ENCODE measurements around the gene FOXR2.

Gene FOXR2

GRCh38 chrX:55648434-55648833 lies 25.2 kb downstream of the FOXR2 start:
- Histone ChIP-seq H3K27me3 (replicated peaks; ENCODE audit: control insufficient read depth, insufficient read depth, low read length, poor library complexity, severe bottlenecking) (no peaks in the 10 kb centered on the region), H3K4me3 (ENCODE audit: insufficient read depth, low read depth, low read length, poor library complexity, severe bottlenecking) (no peak overlapping the region), H3K36me3 (ENCODE audit: control insufficient read depth, insufficient read depth, low read length) (no peaks in the 10 kb centered on the region), H3K4me1 (ENCODE audit: control insufficient read depth, insufficient read depth, low read length, poor library complexity, severe bottlenecking) (no peaks in the 10 kb centered on the region), H3K9me3 (ENCODE audit: control insufficient read depth, low read length) (no peaks in the 10 kb centered on the region), H3K27ac (ENCODE audit: insufficient read depth, low read length, poor library complexity, severe bottlenecking) (no peak overlapping the region)
- no peak for DNase-seq

- H3K4me1 ChIP-seq (ENCODE audit: control insufficient read depth, insufficient read depth, low read length, poor library complexity, severe bottlenecking): no peaks in the 10 kb centered on the region
- no peaks in the 10 kb centered on the region for H3K36me3 ChIP-seq (ENCODE audit: control insufficient read depth, insufficient read depth, low read length)
- no peaks in the 10 kb centered on the region for H3K9me3 ChIP-seq (ENCODE audit: control insufficient read depth, low read length)
- H3K27ac ChIP-seq (ENCODE audit: insufficient read depth, low read length, poor library complexity, severe bottlenecking): no peak overlapping the region
- no peak for DNase-seq
- no peak overlapping the region for H3K4me3 ChIP-seq (ENCODE audit: insufficient read depth, low read depth, low read length, poor library complexity, severe bottlenecking)
- no peaks in the 10 kb centered on the region for H3K27me3 ChIP-seq (replicated peaks; ENCODE audit: control insufficient read depth, insufficient read depth, low read length, poor library complexity, severe bottlenecking)
These were observed 36.7 kb downstream of the FOXR2 start for GRCh38 chrX:55659931-55660330.

GRCh38 chrX:55663584-55663983 lies 40.4 kb downstream of the FOXR2 start:
- no peaks in the 10 kb centered on the region for H3K9me3 ChIP-seq (ENCODE audit: control insufficient read depth, low read length)

GRCh38 chrX:55668084-55668483 lies 44.9 kb downstream of the FOXR2 start:
- H3K4me3 ChIP-seq (ENCODE audit: insufficient read depth, low read depth, low read length, poor library complexity, severe bottlenecking): no peak overlapping the region
- no peak for DNase-seq
- no peaks in the 10 kb centered on the region for H3K9me3 ChIP-seq (ENCODE audit: control insufficient read depth, low read length)
- no peaks in the 10 kb centered on the region for H3K4me1 ChIP-seq (ENCODE audit: control insufficient read depth, insufficient read depth, low read length, poor library complexity, severe bottlenecking)
- H3K27me3 ChIP-seq (replicated peaks; ENCODE audit: control insufficient read depth, insufficient read depth, low read length, poor library complexity, severe bottlenecking): no peaks in the 10 kb centered on the region
- no peak overlapping the region for H3K27ac ChIP-seq (ENCODE audit: insufficient read depth, low read length, poor library complexity, severe bottlenecking)
- H3K36me3 ChIP-seq (ENCODE audit: control insufficient read depth, insufficient read depth, low read length): no peaks in the 10 kb centered on the region

More at GRCh38 chrX:55663584-55663983, 40.4 kb downstream of the FOXR2 start:
- no peaks in the 10 kb centered on the region for H3K27me3 ChIP-seq (replicated peaks; ENCODE audit: control insufficient read depth, insufficient read depth, low read length, poor library complexity, severe bottlenecking)
- no peak overlapping the region for H3K4me3 ChIP-seq (ENCODE audit: insufficient read depth, low read depth, low read length, poor library complexity, severe bottlenecking)
- H3K4me1 ChIP-seq (ENCODE audit: control insufficient read depth, insufficient read depth, low read length, poor library complexity, severe bottlenecking): no peaks in the 10 kb centered on the region
- H3K36me3 ChIP-seq (ENCODE audit: control insufficient read depth, insufficient read depth, low read length): no peaks in the 10 kb centered on the region
- H3K27ac ChIP-seq (ENCODE audit: insufficient read depth, low read length, poor library complexity, severe bottlenecking): no peak overlapping the region
- no peak for DNase-seq

All from effector memory CD4-positive, alpha-beta T cell (primary cell).